Caco-2 (cell line): Measurements from ENCODE around the gene NDUFC2. TPM values are rescaled to one million over a fixed set of nuclear protein-coding genes. Genes with fewer than 3 reads are reported as not detected.
"Not testable (repeated sequence)": the region's sequence is repeated elsewhere in the genome, so short reads cannot be mapped to it uniquely, and the experiment has no call there.

Experiments used
- BruUV-seq: library from RNA; stranded (reverse); fragments of 400-500 nt; replicated peaks from 2 replicates; lab custom pipeline; 2021; lab: Mats Ljungman, UMichigan
- CTCF ChIA-PET: fragments of 300-600 bp; sonication (Branson Sonifier 250); formaldehyde crosslinking; loops from one replicate; lab custom pipeline; 2022; ENCODE audit warnings: antibody characterized with exemption; lab: Charles Lee
- POLR2A ChIA-PET: fragments of 300-600 bp; sonication (Branson Sonifier 250); formaldehyde crosslinking; loops from one replicate; lab custom pipeline; 2022; ENCODE audit warnings: antibody characterized with exemption; lab: Charles Lee
- DNase-seq, 2 experiments: peaks; one replicate each; pipeline versions ENCODE4 v3.0.0 to v3.0.0-alpha.2; 2020 to 2022
- H3K27me3 ChIP-seq: replicated peaks from 2 replicates; pipeline ENCODE4 v1.6.0; 2011; ENCODE audit warnings: low read length; ENCODE audit not compliant: control insufficient read depth, insufficient read depth
- H3K36me3 ChIP-seq: 2 replicates; pipeline ENCODE4 v1.5.1; 2011; ENCODE audit warnings: low read length; ENCODE audit not compliant: control insufficient read depth, insufficient read depth
- H3K4me1 ChIP-seq: fragments of 250-450 bp; sonication (Bioruptor Pico); 2 replicates; pipeline ENCODE4 v1.5.1; 2020; ENCODE audit warnings: mild to moderate bottlenecking
- H3K4me3 ChIP-seq: 2 replicates; pipeline ENCODE4 v1.5.1; 2011; ENCODE audit warnings: low read depth, mild to moderate bottlenecking, control low read depth, low read length
- H3K9me3 ChIP-seq: fragments of 250-450 bp; sonication (Bioruptor Pico); 2 replicates; pipeline ENCODE4 v1.5.1; 2020; ENCODE audit warnings: mild to moderate bottlenecking, moderate library complexity
- H3K27ac Mint-ChIP-seq: one replicate; pipeline ENCODE4 v1.8.0; 2022; ENCODE audit warnings: mixed read lengths; ENCODE audit not compliant: unreplicated experiment
- H3K27me3 Mint-ChIP-seq: one replicate; pipeline ENCODE4 v1.8.0; 2022; ENCODE audit warnings: mixed read lengths; ENCODE audit not compliant: insufficient read depth, unreplicated experiment
- H3K36me3 Mint-ChIP-seq: one replicate; pipeline ENCODE4 v1.8.0; 2022; ENCODE audit warnings: mild to moderate bottlenecking, mixed read lengths; ENCODE audit not compliant: insufficient read depth, unreplicated experiment
- H3K4me1 Mint-ChIP-seq: one replicate; pipeline ENCODE4 v1.8.0; 2022; ENCODE audit warnings: low read depth, mixed read lengths; ENCODE audit not compliant: unreplicated experiment
- H3K4me3 Mint-ChIP-seq: one replicate; pipeline ENCODE4 v1.8.0; 2022; ENCODE audit warnings: mild to moderate bottlenecking, moderate library complexity, mixed read lengths; ENCODE audit not compliant: unreplicated experiment
- H3K9me3 Mint-ChIP-seq: one replicate; pipeline ENCODE4 v1.8.0; 2022; ENCODE audit warnings: mixed read lengths; ENCODE audit not compliant: unreplicated experiment
- CTCF ChIP-seq, 2 experiments: fragments of 200-600 bp in 1 of 2; IDR thresholded peaks; 1 replicate in 1 of 2; 2 replicates in 1 of 2; pipeline versions ENCODE4 v1.5.1 to v1.8.0; 2011 to 2022; ENCODE audit warnings: antibody characterized with exemption in 1 of 2, control low read depth in 1 of 2, inconsistent platforms in 1 of 2, low read depth in 1 of 2, low read length in 1 of 2, mild to moderate bottlenecking in 1 of 2, moderate library complexity in 1 of 2; ENCODE audit not compliant: insufficient read depth in 1 of 2, severe bottlenecking in 1 of 2, unreplicated experiment in 1 of 2
- intact Hi-C: fragments of 100-400 bp; cut with micrococcal nuclease; formaldehyde crosslinking; loops from one replicate; pipeline ENCODE4 v1.10.0; 2022; ENCODE audit not compliant: unreplicated experiment
- total RNA-seq: library from RNA; stranded (reverse); gene quantifications from 2 replicates; pipeline ENCODE4 v1.2.3, GENCODE V29; 2022

The NDUFC2 gene
- total RNA-seq, 1 experiment from 2014 or later = 732 TPM

GRCh38 chr11:78094250-78094649 lies 14.6 kb upstream of the NDUFC2 start:
- H3K4me1 ChIP-seq = peaks cover 21% of the 10 kb centered on the region
- no TSS peak for BruUV-seq
- no peak overlapping the region for H3K4me3 ChIP-seq
- Mint-ChIP-seq H3K27ac (no peak overlapping the region), H3K4me3 (no peak overlapping the region), H3K27me3 (no peaks in the 10 kb centered on the region), H3K9me3 (peaks cover 17% of the 10 kb centered on the region), H3K36me3 (peaks cover 81% of the 10 kb centered on the region), H3K4me1 (peaks cover 32% of the 10 kb centered on the region)
- peaks cover 28% of the 10 kb centered on the region for H3K9me3 ChIP-seq
- ChIA-PET CTCF (no interaction called here), POLR2A (no interaction called here)
- no peak for TF ChIP-seq CTCF (IDR thresholded peaks at IDR 0.05; ENCODE audit: insufficient read depth in 1 of 2, low read depth in 1 of 2, low read length in 1 of 2, severe bottlenecking in 1 of 2, unreplicated experiment in 1 of 2)
- H3K36me3 ChIP-seq = peaks cover 12% of the 10 kb centered on the region
- no peak for DNase-seq
- intact Hi-C loops = loop anchor here (5.0 kb wide), 1 partner anchor 272 kb away; the partner anchor contains the start of genes AAMDC and RSF1
- no peaks in the 10 kb centered on the region for H3K27me3 ChIP-seq

GRCh38 chr11:78086521-78087074 lies 6.9 kb upstream of the NDUFC2 start:
- POLR2A ChIA-PET = not testable (repeated sequence)

GRCh38 chr11:78085972-78086371 lies 6.3 kb upstream of the NDUFC2 start:
- Histone ChIP-seq H3K27me3 (no peaks in the 10 kb centered on the region), H3K4me3 (no peak overlapping the region), H3K4me1 (peaks cover 19% of the 10 kb centered on the region), H3K36me3 (no peaks in the 10 kb centered on the region), H3K9me3 (peaks cover 20% of the 10 kb centered on the region)
- POLR2A ChIA-PET = no interaction called here
- no TSS peak for BruUV-seq
- Mint-ChIP-seq H3K9me3 (peaks cover 20% of the 10 kb centered on the region), H3K27ac (no peak overlapping the region), H3K4me1 (peaks cover 29% of the 10 kb centered on the region), H3K36me3 (peaks cover 13% of the 10 kb centered on the region), H3K27me3 (no peaks in the 10 kb centered on the region), H3K4me3 (no peak overlapping the region)
- intact Hi-C loops = no loop called here
- no peak for TF ChIP-seq CTCF (IDR thresholded peaks at IDR 0.05; ENCODE audit: insufficient read depth in 1 of 2, low read depth in 1 of 2, low read length in 1 of 2, severe bottlenecking in 1 of 2, unreplicated experiment in 1 of 2)
- DNase-seq = no peak
- CTCF ChIA-PET = no interaction called here

More at GRCh38 chr11:78086521-78087074, 6.9 kb upstream of the NDUFC2 start:
- CTCF ChIA-PET, H3K27me3 ChIP-seq, BruUV-seq, intact Hi-C loops, H3K27me3 Mint-ChIP-seq, H3K36me3 ChIP-seq, DNase-seq, H3K4me3 Mint-ChIP-seq, H3K4me3 ChIP-seq: not testable (repeated sequence)
- Mint-ChIP-seq H3K36me3 (peaks cover 19% of the 10 kb centered on the region), H3K4me1 (peaks cover 25% of the 10 kb centered on the region), H3K9me3 (peaks cover 19% of the 10 kb centered on the region), H3K27ac (peak overlapping the region; percentile 1)
- H3K9me3 ChIP-seq = peaks cover 26% of the 10 kb centered on the region
- peaks cover 20% of the 10 kb centered on the region for H3K4me1 ChIP-seq

DNA sequence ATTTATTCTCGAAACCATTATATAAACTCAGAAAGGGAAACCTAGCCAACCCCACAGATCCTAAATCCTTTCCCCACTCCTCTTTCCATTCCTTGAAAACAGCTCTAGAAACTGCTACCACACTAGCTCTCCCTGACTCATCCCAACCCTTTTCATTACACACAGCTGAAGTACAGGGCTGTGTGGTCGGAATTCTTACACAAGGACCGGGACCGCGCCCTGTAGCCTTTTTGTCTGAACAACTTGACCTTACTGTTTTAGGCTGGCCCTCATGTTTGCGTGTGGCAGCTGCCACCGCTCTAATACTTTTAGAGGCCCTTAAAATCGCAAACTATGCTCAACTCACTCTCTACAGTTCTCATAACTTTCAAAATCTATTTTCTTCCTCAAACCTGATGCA lies 4.8 kb upstream of the NDUFC2 start:
- H3K9me3 Mint-ChIP-seq = peaks cover 21% of the 10 kb centered on the region
- H3K27me3 ChIP-seq, H3K36me3 Mint-ChIP-seq, H3K27ac Mint-ChIP-seq, intact Hi-C loops, H3K4me3 ChIP-seq, POLR2A ChIA-PET, CTCF ChIA-PET, H3K27me3 Mint-ChIP-seq, H3K4me3 Mint-ChIP-seq, H3K36me3 ChIP-seq, BruUV-seq, DNase-seq: not testable (repeated sequence)
- Histone ChIP-seq H3K4me1 (peaks cover 20% of the 10 kb centered on the region), H3K9me3 (peaks cover 17% of the 10 kb centered on the region)
- peaks cover 19% of the 10 kb centered on the region for H3K4me1 Mint-ChIP-seq
